Middle frontal gyrus (tissue), 1 donor: ENCODE data around the gene ZNF385A.

Experiments used
- DNase-seq: peaks from one replicate; pipeline ENCODE4 v3.0.0-alpha.2; 2015; ENCODE audit warnings: low spot score; ENCODE audit errors: extremely low spot score

The ZNF385A gene

GRCh38 chr12:54384591-54385041 is at the start of gene ZNF385A:
Gene ZNF385A (minus strand): TSS chr12:54384733. CDS start chr12:54384514, 219 bp downstream.
- DNase-seq: no peak

GRCh38 chr12:54432815-54433164 is 48.3 kb upstream of the ZNF385A start:
- no peak for DNase-seq

GRCh38 chr12:54431911-54432814 is 47.6 kb upstream of the ZNF385A start:
- no peak for DNase-seq

GRCh38 chr12:54430471-54431069 is 46.0 kb upstream of the ZNF385A start:
- no peak for DNase-seq

GRCh38 chr12:54429014-54429471 is 44.5 kb upstream of the ZNF385A start:
- DNase-seq: no peak

GRCh38 chr12:54428050-54429013 is 43.8 kb upstream of the ZNF385A start:
- no peak for DNase-seq

- no peak for DNase-seq
These were observed 42.6 kb upstream of the ZNF385A start for GRCh38 chr12:54427106-54427505.

GRCh38 chr12:54426690-54427089 is 42.2 kb upstream of the ZNF385A start:
- no peak for DNase-seq

- no peak for DNase-seq
These were observed 41.2 kb upstream of the ZNF385A start for GRCh38 chr12:54425702-54426101.

- DNase-seq: no peak
These were observed 39.7 kb upstream of the ZNF385A start for GRCh38 chr12:54424224-54424623.

- no peak for DNase-seq
These were observed 39.2 kb upstream of the ZNF385A start for GRCh38 chr12:54423816-54424150.

GRCh38 chr12:54421879-54422250 is 37.3 kb upstream of the ZNF385A start:
- DNase-seq: no peak

GRCh38 chr12:54421175-54421878 is 36.8 kb upstream of the ZNF385A start:
- no peak for DNase-seq

- DNase-seq: no peak
These were observed 36.2 kb upstream of the ZNF385A start for GRCh38 chr12:54420766-54421144.

GRCh38 chr12:54419088-54419887 is 34.8 kb upstream of the ZNF385A start, which contains the start of gene ITGA5:
Gene ITGA5 (minus strand): TSS chr12:54419266. CDS start chr12:54419198, 68 bp downstream.
- DNase-seq: no peak

- DNase-seq: no peak
These were observed 34.0 kb upstream of the ZNF385A start for GRCh38 chr12:54418441-54419087.

GRCh38 chr12:54417712-54418440 is 33.3 kb upstream of the ZNF385A start:
- no peak for DNase-seq

- DNase-seq: no peak
These were observed 32.4 kb upstream of the ZNF385A start for GRCh38 chr12:54416687-54417603.
